ENCODE results near the gene CTPS1. TPM values are rescaled to one million over a fixed set of nuclear protein-coding genes. Genes with fewer than 3 reads are reported as not detected.

CTPS1 gene
- total RNA-seq, 4 donors from 2014 or later = 26.6 to 38.6 (median 32.7) TPM

DNA sequence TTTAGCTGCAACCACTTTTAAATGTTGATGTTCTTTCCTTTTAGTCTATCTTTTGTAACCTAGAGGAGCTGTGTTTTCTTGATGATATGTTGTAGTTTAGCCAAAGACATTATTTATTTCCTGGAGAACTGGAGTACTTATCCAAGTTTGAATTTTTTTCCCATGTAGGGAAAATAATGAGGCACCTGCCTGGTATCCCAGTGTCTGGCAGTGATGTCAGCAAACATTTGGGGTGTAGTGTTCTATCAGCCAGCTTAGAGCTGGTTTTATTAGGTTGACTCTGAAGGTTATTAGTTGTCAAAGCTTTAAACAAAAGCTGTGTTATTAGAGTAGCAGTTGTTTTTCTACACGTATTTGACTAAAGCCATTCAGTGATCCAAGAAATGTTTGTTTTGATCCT lies 3.2 kb downstream of the CTPS1 start:
- TF ChIP-seq POLR2AphosphoS5 (IDR thresholded peaks at IDR 0.05) (no peak), POLR2A (IDR thresholded peaks at IDR 0.05; ENCODE audit: low read depth) (no peak), CTCF (IDR thresholded peaks at IDR 0.05) (no peak), EP300 (IDR thresholded peaks at IDR 0.05) (no peak)
- no peak for DNase-seq (ENCODE audit: extremely low spot score)
- Histone ChIP-seq H3K4me1 (peaks cover 16 to 88% (median 66%) of the 10 kb centered on the region in 4 donors), H3K27me3 (no peaks in the 10 kb centered on the region), H3K36me3 (peaks cover 17 to 41% (median 32%) of the 10 kb centered on the region in 4 donors), H3K27ac (replicated peaks in 1 of 4) (peak overlapping the region; percentile 91 to 96 (median 94)), H3K9me3 (no peaks in the 10 kb centered on the region), H3K4me3 (peak overlapping the region in 1 of 4 donors; percentile 39)
- intact Hi-C loops (cut with DNase I) = no loop called here
- WGBS = 41% methylated on average over 1 of the region's 1 CpG

DNA sequence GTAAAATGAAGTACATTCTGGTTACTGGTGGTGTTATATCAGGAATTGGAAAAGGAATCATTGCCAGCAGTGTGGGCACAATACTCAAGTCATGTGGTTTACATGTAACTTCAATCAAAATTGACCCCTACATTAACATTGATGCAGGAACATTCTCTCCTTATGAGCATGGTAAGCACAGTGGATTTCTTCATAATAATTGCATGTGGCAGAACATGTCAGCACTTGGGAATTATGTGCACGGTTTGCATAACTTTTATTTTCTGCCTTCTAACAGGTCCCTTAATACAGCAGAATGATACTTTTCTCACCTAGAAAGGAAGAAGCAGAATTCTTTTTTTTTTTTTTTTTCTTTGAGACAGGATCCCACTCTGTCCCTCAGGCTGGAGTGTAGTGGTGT lies 3.8 kb downstream of the CTPS1 start:
- TF ChIP-seq EP300 (IDR thresholded peaks at IDR 0.05) (no peak), POLR2AphosphoS5 (IDR thresholded peaks at IDR 0.05) (peak in 1 of 2 donors; percentile 18), CTCF (IDR thresholded peaks at IDR 0.05) (no peak), POLR2A (IDR thresholded peaks at IDR 0.05; ENCODE audit: low read depth) (no peak)
- H3K9me3 ChIP-seq = no peaks in the 10 kb centered on the region
- H3K36me3 ChIP-seq = peaks cover 21 to 47% (median 38%) of the 10 kb centered on the region in 4 donors
- H3K4me3 ChIP-seq = no peak overlapping the region
- peak overlapping the region; percentile 91 to 96 (median 94) for H3K27ac ChIP-seq (replicated peaks in 1 of 4)
- no peak for DNase-seq (ENCODE audit: extremely low spot score)
- WGBS = 63% methylated on average over 1 of the region's 1 CpG
- intact Hi-C loops (cut with DNase I) = no loop called here
- H3K27me3 ChIP-seq = no peaks in the 10 kb centered on the region
- H3K4me1 ChIP-seq = peaks cover 16 to 82% (median 66%) of the 10 kb centered on the region in 4 donors

DNA sequence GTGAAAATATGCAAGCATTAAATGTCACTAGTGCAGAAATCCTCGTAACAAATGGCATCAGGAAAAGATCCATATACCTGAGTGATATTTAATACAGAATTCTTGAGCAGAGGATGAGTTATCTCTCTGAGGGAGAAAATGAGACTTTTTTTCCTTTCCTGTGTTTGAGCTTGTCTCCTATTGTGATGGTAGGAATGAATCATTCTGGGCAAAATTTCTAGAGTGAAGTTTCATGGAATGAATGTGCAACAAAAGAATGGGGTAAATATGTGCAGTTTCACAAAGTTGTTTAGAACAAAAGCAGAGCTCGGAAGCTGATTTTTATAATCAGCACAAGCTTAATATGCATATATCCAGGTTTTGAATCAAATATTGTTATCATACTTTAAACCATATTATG lies 4.6 kb downstream of the CTPS1 start:
- Histone ChIP-seq H3K27ac (replicated peaks in 1 of 4) (peak overlapping the region in 3 of 4 donors; percentile 91 to 96 (median 95)), H3K27me3 (no peaks in the 10 kb centered on the region), H3K9me3 (no peaks in the 10 kb centered on the region), H3K4me3 (no peak overlapping the region), H3K4me1 (peaks cover 16 to 75% (median 59%) of the 10 kb centered on the region in 4 donors), H3K36me3 (peaks cover 24 to 54% (median 45%) of the 10 kb centered on the region in 4 donors)
- TF ChIP-seq CTCF (IDR thresholded peaks at IDR 0.05) = no peak
- intact Hi-C loops (cut with DNase I) = no loop called here
- 59% methylated on average over 2 of the region's 2 CpGs for WGBS
- no peak for DNase-seq (ENCODE audit: extremely low spot score)

- Histone ChIP-seq H3K4me3 (no peak overlapping the region), H3K36me3 (peaks cover 25 to 59% (median 49%) of the 10 kb centered on the region in 4 donors), H3K9me3 (no peaks in the 10 kb centered on the region), H3K4me1 (peaks cover 16 to 72% (median 56%) of the 10 kb centered on the region in 4 donors), H3K27me3 (no peaks in the 10 kb centered on the region), H3K27ac (replicated peaks in 1 of 4) (peak overlapping the region in 1 of 4 donors; percentile 96)
- no peak for TF ChIP-seq CTCF (IDR thresholded peaks at IDR 0.05)
- TF ChIP-seq EP300 (IDR thresholded peaks at IDR 0.05) = no peak
- no peak for TF ChIP-seq POLR2A (IDR thresholded peaks at IDR 0.05; ENCODE audit: low read depth)
- TF ChIP-seq POLR2AphosphoS5 (IDR thresholded peaks at IDR 0.05) = no peak
- intact Hi-C loops (cut with DNase I) = no loop called here
- no peak for DNase-seq (ENCODE audit: extremely low spot score)
- 89% methylated on average over 4 of the region's 4 CpGs for WGBS
Observed at GRCh38 chr1:40984531-40984930, 5.0 kb downstream of the CTPS1 start.

- no peak overlapping the region for H3K4me3 ChIP-seq
- no peak for DNase-seq (ENCODE audit: extremely low spot score)
- intact Hi-C loops (cut with DNase I) = no loop called here
- 65% methylated on average over 5 of the region's 5 CpGs for WGBS
- H3K27ac ChIP-seq (replicated peaks in 1 of 4) = peak overlapping the region in 3 of 4 donors; percentile 23 to 96 (median 33)
- TF ChIP-seq POLR2AphosphoS5 (IDR thresholded peaks at IDR 0.05) (no peak), EP300 (IDR thresholded peaks at IDR 0.05) (no peak), POLR2A (IDR thresholded peaks at IDR 0.05; ENCODE audit: low read depth) (no peak), CTCF (IDR thresholded peaks at IDR 0.05) (no peak)
- no peaks in the 10 kb centered on the region for H3K9me3 ChIP-seq
- peaks cover 25 to 65% (median 56%) of the 10 kb centered on the region in 4 donors for H3K36me3 ChIP-seq
- peaks cover 16 to 70% (median 55%) of the 10 kb centered on the region in 4 donors for H3K4me1 ChIP-seq
- no peaks in the 10 kb centered on the region for H3K27me3 ChIP-seq
Observed at GRCh38 chr1:40985161-40985560, 5.7 kb downstream of the CTPS1 start.
